Measurements from ENCODE around the gene USP37.

The USP37 gene

DNA sequence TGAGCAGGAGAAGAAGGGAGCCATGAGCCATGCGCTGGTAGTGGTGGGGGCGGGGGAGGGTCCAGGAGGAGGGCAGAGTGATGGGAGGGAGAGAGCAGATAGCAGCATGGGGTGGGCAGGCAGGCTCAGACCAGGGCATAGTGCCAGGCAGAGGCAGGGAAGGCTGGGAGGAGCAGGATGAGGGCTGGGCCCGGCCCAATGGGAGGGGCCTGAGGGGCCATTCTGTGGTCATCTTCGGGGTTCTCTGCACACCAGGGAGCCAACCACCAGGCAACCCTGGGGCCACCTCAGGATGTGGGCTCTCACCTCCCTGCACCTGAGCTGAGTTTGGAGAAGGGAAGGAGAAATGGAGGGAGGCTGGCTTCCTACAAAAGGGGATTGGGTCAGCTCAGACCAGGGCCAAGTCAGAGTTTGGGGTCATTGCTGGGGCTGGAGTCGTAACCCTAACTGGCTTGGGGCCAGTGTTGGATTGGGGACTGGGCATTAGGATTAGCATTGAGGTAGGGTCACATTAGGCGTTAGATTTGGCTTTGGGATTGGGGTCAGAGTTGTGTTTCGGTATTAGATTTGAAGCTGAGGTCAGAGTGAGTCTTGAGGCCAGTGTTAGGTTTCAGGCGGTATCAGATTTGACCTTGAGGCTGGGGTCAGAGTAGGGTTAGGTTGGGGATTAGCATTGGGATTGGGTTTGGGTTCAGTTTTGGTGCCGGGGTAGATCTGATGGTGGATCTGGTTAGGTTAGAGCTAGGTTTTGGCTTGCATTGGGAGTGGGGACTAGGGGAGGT, 138.0 kb downstream of the USP37 start:
- DNase-seq = no peak

GRCh38 chr2:218428846-218429558, 139.1 kb downstream of the USP37 start:
- DNase-seq = no peak

DNA sequence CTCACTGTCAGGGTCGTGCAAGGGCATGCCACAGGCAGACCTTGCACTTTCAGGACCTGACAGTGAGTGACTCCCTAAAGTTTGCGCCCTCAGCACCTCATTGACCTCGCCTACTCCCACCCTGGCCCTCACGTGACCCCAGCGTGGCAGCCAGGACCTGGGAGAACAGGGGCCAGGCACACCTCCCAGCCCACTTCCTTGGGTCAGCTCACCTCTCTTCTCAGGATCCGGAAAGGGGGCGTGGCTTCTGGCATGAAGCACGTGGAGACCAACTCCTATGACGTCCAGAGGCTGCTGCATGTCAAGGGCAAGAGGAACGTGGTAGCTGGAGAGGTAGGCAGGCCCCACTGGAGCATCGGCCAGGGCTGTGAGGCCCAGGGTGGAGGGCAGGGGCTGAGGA, 140.4 kb downstream of the USP37 start:
- DNase-seq = no peak

- DNase-seq = no peak
Measured at GRCh38 chr2:218425531-218425930, 142.6 kb downstream of the USP37 start.

- DNase-seq = no peak
Measured at GRCh38 chr2:218423584-218423983, 144.6 kb downstream of the USP37 start.

- DNase-seq = no peak
Measured at GRCh38 chr2:218422403-218423086, 145.6 kb downstream of the USP37 start.

- no peak for DNase-seq
Measured at GRCh38 chr2:218421027-218421426, 147.1 kb downstream of the USP37 start.

DNA sequence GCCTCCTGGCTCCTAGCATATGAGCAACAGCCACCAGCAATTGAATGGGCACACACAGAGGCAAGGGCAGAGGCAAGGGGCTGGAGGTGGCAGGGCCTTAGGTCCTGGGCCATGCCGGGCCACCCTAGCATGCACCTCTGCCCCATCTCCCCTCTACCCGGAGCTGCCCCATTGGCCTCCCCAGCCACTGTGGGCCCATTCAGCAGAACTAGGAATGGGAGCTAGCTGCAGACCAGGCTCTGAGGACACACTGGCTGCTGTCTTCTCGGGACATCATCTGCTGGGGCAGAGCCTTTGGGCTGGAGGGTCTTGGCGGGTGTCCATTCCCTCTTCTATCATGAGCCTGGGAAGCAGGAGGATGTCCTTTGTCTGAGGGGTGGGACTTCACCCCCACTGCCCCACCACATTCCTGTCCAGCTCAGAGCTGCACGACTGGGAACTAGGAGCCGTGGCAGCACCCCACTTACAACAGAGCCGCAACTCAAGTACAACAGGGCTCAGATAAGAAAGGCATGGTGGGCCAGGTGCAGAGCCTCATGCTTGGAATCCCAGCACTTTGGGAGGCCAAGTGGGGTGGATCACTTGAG, 148.4 kb downstream of the USP37 start:
- no peak for DNase-seq

GRCh38 chr2:218418717-218419458, 149.3 kb downstream of the USP37 start, which contains the start of gene VIL1:
TSS of gene VIL1 (plus strand) at chr2:218419123. CDS start at chr2:218423779, 4,656 bp downstream.
- DNase-seq = no peak

GRCh38 chr2:218418321-218418716, 149.8 kb downstream of the USP37 start:
- no peak for DNase-seq

GRCh38 chr2:218407717-218408116, 160.4 kb downstream of the USP37 start:
- peak; percentile 31 for DNase-seq

DNA sequence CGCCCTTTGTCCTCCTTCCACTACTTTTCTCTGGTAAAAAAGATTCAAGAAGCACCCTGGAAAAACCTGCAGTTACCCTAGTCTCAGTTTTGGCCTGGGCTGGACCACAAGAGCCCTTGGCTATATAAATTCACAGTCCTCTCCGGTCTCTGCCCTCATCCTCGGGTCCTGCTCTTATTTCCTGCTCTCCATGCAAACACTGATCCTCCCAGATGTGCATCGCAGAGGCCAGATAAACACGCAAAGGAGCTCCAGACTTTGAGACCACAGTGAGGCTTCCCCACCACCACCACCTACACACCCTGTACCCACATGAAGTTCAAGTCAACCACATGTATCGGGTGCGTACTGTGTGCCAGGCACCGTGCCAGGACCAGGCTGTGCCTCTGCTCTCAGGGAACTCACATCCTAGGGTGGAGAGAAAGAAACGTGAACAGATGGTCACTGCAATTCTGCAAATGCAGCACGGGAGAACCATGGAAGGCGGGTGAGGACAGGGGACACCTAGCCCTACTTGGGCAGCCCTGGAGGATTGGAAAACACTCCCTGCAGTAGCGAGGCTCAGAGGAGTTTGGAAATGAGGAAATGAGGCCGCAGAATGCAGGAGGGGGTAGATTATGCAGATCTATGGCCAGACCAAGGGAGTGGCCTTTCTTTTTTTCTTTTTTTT, 161.1 kb downstream of the USP37 start:
- peak; percentile 97 for DNase-seq

- DNase-seq = peak; percentile 90
Measured at GRCh38 chr2:218406209-218406948, 161.8 kb downstream of the USP37 start.

DNA sequence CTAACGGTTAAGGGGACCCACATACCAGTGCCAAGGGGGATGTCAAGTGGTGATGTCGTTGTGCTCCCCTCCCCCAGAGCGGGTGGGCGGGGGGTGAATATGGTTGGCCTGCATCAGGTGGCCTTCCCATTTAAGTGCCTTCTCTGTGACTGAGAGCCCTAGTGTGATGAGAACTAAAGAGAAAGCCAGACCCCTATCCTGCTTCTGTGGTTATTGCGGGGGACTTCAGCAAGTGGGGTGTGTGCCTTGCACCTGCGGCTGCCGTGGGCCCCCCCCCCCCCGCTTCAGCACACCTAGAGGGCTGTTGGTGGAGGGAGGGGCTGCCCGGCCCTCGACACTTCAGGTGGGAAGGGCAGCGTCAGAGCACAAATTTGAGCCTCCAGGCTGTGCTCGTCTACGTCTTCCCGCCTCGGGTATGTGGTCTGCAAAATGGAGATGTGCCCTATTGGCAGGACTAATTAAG, 162.4 kb downstream of the USP37 start:
- no peak for DNase-seq

DNA sequence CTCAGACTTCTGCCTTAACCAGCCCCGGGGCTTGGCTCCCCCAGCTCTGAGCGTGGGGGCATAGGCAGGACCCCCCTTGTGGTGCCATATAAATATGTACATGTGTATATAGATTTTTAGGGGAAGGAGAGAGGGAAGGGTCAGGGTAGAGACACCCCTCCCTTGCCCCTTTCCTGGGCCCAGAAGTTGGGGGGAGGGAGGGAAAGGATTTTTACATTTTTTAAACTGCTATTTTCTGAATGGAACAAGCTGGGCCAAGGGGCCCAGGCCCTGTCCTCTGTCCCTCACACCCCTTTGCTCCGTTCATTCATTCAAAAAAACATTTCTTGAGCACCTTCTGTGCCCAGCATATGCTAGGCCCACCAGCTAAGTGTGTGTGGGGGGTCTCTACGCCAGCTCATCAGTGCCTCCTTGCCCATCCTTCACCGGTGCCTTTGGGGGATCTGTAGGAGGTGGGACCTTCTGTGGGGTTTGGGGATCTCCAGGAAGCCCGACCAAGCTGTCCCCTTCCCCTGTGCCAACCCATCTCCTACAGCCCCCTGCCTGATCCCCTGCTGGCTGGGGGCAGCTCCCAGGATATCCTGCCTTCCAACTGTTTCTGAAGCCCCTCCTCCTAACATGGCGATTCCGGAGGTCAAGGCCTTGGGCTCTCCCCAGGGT, 162.9 kb downstream of the USP37 start:
- no peak for DNase-seq

DNA sequence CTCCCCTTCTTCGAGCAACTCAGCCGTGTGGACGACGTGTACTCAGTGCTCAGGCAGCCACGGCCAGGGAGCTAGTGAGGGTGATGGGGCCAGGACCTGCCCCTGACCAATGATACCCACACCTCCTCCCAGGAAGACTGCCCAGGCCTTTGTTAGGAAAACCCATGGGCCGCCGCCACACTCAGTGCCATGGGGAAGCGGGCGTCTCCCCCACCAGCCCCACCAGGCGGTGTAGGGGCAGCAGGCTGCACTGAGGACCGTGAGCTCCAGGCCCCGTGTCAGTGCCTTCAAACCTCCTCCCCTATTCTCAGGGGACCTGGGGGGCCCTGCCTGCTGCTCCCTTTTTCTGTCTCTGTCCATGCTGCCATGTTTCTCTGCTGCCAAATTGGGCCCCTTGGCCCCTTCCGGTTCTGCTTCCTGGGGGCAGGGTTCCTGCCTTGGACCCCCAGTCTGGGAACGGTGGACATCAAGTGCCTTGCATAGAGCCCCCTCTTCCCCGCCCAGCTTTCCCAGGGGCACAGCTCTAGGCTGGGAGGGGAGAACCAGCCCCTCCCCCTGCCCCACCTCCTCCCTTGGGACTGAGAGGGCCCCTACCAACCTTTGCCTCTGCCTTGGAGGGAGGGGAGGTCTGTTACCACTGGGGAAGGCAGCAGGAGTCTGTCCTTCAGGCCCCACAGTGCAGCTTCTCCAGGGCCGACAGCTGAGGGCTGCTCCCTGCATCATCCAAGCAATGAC, 163.6 kb downstream of the USP37 start:
- DNase-seq = no peak

DNA sequence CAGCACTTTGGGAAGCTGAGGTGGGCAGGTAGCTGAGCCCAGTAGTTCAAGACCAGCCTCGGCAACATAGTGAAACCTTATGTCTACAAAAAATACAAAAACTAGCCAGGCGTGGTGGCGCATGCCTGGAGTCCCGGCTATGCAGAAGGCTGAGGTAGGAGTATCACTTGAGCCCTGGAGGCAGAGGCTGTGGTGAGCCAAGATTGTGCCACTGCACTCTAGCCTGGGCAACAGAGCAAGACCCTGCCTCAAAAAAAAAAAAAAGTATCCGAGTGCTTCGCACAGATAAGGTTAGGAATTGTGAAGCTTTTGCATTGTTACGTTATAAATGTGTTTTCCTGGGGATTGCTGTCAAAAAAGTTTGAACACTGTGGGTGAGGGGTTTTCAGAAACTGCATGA, 164.3 kb downstream of the USP37 start:
- no peak for DNase-seq

DNA sequence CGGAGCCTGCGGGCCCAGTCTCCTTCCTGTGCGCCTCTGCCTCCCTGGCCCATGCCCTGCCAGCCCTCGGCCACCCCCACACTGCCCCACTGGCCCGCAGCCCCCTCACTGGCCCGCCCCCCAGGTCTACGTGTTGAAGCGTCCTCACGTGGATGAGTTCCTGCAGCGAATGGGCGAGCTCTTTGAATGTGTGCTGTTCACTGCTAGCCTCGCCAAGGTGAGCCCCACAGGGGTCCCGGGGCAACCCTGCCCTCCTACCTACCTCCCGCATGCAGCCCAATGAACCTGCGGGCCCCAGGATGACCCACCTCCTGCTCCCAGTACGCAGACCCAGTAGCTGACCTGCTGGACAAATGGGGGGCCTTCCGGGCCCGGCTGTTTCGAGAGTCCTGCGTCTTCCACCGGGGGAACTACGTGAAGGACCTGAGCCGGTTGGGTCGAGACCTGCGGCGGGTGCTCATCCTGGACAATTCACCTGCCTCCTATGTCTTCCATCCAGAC, 165.2 kb downstream of the USP37 start:
- no peak for DNase-seq

DNA sequence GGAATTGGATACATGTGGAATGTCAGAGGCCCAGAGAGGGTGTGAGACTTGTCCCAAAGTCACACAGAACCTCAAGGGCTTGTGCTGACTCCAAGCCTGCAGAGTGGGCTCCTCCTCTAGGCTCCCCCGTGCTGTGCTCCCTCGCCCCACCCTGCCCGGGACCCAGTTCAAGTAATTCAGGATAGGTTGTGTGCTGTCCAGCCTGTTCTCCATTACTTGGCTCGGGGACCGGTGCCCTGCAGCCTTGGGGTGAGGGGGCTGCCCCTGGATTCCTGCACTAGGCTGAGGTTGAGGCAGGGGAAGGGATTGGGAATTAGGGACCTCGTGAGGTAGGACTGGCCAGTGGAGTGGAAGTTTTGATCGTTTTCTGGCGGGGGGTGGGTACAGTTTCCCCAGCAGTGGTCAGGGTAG, 165.7 kb downstream of the USP37 start:
- no peak for DNase-seq

- no peak for DNase-seq
Measured at GRCh38 chr2:218401890-218402289, 166.3 kb downstream of the USP37 start.
